A673 (cell line): ENCODE measurements around the gene OR2H2. TPM values are rescaled to one million over a fixed set of nuclear protein-coding genes. Genes with fewer than 3 reads are reported as not detected.

Experiments
- BruUV-seq: library from RNA; stranded (reverse); fragments of 400-500 nt; replicated peaks from 2 replicates; lab custom pipeline; 2021; lab: Mats Ljungman, UMichigan
- CTCF ChIA-PET: fragments of 300-600 bp; sonication (Branson Sonifier 250); formaldehyde crosslinking; loops from one replicate; lab custom pipeline; 2022; ENCODE audit warnings: antibody characterized with exemption; lab: Charles Lee
- POLR2A ChIA-PET: fragments of 300-600 bp; sonication (Branson Sonifier 250); formaldehyde crosslinking; loops from one replicate; lab custom pipeline; 2022; ENCODE audit warnings: antibody characterized with exemption; ENCODE audit not compliant: low non-redundant PET; lab: Charles Lee
- DNase-seq: peaks from one replicate; pipeline ENCODE4 v3.0.0-alpha.2; 2015; ENCODE audit warnings: low spot score
- H3K27ac ChIP-seq: fragments of 200-600 bp; sonication (generic); 2 replicates; pipeline ENCODE4 v1.5.1; 2016; ENCODE audit warnings: mixed run types, low read depth, mild to moderate bottlenecking, mixed read lengths, antibody characterized with exemption, low read length; ENCODE audit not compliant: poor library complexity, severe bottlenecking
- H3K27me3 ChIP-seq: fragments of 200-600 bp; sonication (generic); replicated peaks from 2 replicates; pipeline ENCODE4 v1.6.1; 2017; ENCODE audit warnings: mixed run types, low read depth, mild to moderate bottlenecking, mixed read lengths, antibody characterized with exemption, low read length; ENCODE audit not compliant: insufficient read depth, poor library complexity
- H3K36me3 ChIP-seq: fragments of 200-600 bp; sonication (generic); 2 replicates; pipeline ENCODE4 v1.6.1; 2016; ENCODE audit warnings: mixed run types, mild to moderate bottlenecking, mixed read lengths, antibody characterized with exemption, low read length; ENCODE audit not compliant: insufficient read depth, poor library complexity, severe bottlenecking
- H3K4me1 ChIP-seq: fragments of 200-600 bp; sonication (generic); 2 replicates; pipeline ENCODE4 v1.6.1; 2017; ENCODE audit warnings: mixed run types, mild to moderate bottlenecking, mixed read lengths, antibody characterized with exemption, low read length; ENCODE audit not compliant: insufficient read depth, poor library complexity, severe bottlenecking
- H3K4me3 ChIP-seq: fragments of 200-600 bp; sonication (generic); 2 replicates; pipeline ENCODE4 v1.5.1; 2016; ENCODE audit warnings: low read depth, mixed run types, mild to moderate bottlenecking, mixed read lengths, low read length; ENCODE audit not compliant: poor library complexity, severe bottlenecking
- H3K9me3 ChIP-seq: fragments of 200-600 bp; sonication (generic); 2 replicates; pipeline ENCODE4 v1.6.1; 2016; ENCODE audit warnings: mixed run types, low read depth, mild to moderate bottlenecking, mixed read lengths, antibody characterized with exemption, low read length; ENCODE audit not compliant: poor library complexity, severe bottlenecking
- CTCF ChIP-seq: fragments of 300-800, 200-600 bp; sonication (generic); conservative IDR thresholded peaks from 2 replicates; pipeline ENCODE4 v1.5.1; 2017; ENCODE audit warnings: low read depth, mild to moderate bottlenecking, antibody characterized with exemption, low read length, moderate library complexity, mixed read lengths
- EZH2 ChIP-seq: fragments of 200-600 bp; sonication (generic); IDR thresholded peaks from 2 replicates; pipeline ENCODE4 v1.6.1; 2017; ENCODE audit warnings: borderline replicate concordance, low read depth, mild to moderate bottlenecking, mixed read lengths, antibody characterized with exemption, low read length; ENCODE audit not compliant: poor library complexity, severe bottlenecking
- intact Hi-C: fragments of 100-400 bp; cut with micrococcal nuclease; formaldehyde crosslinking; loops from one replicate; pipeline ENCODE4 v1.10.0; 2022; ENCODE audit not compliant: unreplicated experiment
- total RNA-seq: library from RNA; stranded (reverse); gene quantifications from 2 replicates; pipeline ENCODE4 v1.2.3, GENCODE V29; 2021

OR2H2 gene
- total RNA-seq, 1 experiment from 2014 or later: not detected

- peak overlapping the region; percentile 90 for H3K4me3 ChIP-seq
- peaks cover 58% of the 10 kb centered on the region for H3K4me1 ChIP-seq
- intact Hi-C loops: no loop called here
- TF ChIP-seq CTCF: no peak
- H3K9me3 ChIP-seq: no peaks in the 10 kb centered on the region
- no TSS peak for BruUV-seq
- peaks cover 13% of the 10 kb centered on the region for H3K36me3 ChIP-seq
- POLR2A ChIA-PET: interaction anchor here (0.5 to 0.6 kb wide), 3 partner anchors 22 to 877 kb away, joined by 3 to 4 read pairs (median 4); no protein-coding TSS in a partner anchor
- H3K27me3 ChIP-seq: no peaks in the 10 kb centered on the region
- peak; percentile 95 for DNase-seq
- CTCF ChIA-PET: interaction anchor here (0.6 to 1.6 kb wide), 3 partner anchors 12 to 26 kb away, joined by 6 to 8 read pairs (median 7); no protein-coding TSS in a partner anchor
- H3K27ac ChIP-seq: peak overlapping the region; percentile 87
Measured at GRCh38 chr6:29627755-29628418, 43.0 kb downstream of the OR2H2 start.

DNA sequence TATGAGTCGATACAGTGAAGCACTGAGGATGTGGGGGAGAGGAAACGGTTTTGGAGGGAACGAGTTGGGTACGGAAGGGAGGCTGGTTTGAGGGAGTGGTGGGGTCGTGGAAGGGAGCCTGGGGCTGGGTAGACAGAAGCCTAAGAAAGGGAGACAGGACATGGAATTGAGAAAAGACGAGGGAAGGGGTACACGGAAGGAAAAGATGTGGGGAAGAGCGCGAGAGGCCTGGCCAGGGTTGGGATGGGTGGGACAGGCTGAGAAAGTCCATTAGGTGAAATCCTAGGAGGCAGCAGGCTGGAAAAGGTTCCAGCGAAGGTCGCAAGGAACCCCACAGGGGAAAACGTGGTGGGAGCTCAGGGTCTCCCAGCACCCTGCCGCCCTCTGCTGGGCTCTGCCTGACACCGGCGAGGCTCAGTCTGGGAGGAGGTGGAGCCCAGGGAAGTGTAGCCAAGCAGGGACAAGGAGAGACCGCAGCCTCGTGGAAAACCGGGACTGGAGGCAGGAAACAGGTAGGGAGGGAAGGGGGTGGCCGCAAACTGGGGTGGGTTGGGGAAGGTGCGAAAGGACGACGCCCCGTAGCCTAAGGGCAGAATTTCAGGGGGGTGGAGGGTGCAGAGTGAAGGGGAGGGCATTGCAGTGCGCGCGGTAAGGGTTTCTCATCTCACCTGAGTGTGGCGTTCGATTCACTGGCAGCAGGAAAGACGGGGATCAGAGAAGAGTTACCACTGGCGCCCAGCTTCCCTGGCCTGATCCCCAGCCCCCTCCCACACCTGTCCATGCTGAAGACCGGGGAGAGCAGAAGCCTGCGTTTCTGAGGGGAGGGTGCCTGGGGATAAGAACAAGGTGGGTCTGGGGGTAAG lies 43.7 kb downstream of the OR2H2 start:
- no TSS peak for BruUV-seq
- Histone ChIP-seq H3K4me3 (peak overlapping the region; percentile 90), H3K9me3 (no peaks in the 10 kb centered on the region), H3K36me3 (peaks cover 5% of the 10 kb centered on the region), H3K4me1 (peaks cover 59% of the 10 kb centered on the region), H3K27ac (peak overlapping the region; percentile 86), H3K27me3 (no peaks in the 10 kb centered on the region)
- POLR2A ChIA-PET: interaction anchor here (0.5 to 0.6 kb wide), 3 partner anchors 21 to 877 kb away, joined by 3 to 4 read pairs (median 4); no protein-coding TSS in a partner anchor
- intact Hi-C loops: no loop called here
- CTCF ChIA-PET: interaction anchor here (0.7 to 1.6 kb wide), 2 partner anchors 13 to 25 kb away, joined by 7 to 8 read pairs; no protein-coding TSS in a partner anchor
- TF ChIP-seq EZH2 (no peak), CTCF (peak; percentile 81)
- DNase-seq: peak; percentile 92

GRCh38 chr6:29629571-29629970 lies 44.6 kb downstream of the OR2H2 start:
- Histone ChIP-seq H3K9me3 (no peaks in the 10 kb centered on the region), H3K27me3 (no peaks in the 10 kb centered on the region), H3K4me3 (peak overlapping the region; percentile 90), H3K27ac (peak overlapping the region; percentile 55), H3K4me1 (peaks cover 60% of the 10 kb centered on the region), H3K36me3 (no peaks in the 10 kb centered on the region)
- ChIA-PET POLR2A (no interaction called here), CTCF (interaction anchor here (1.1 kb wide), 1 partner anchor 20 kb away, joined by 3 read pairs; no protein-coding TSS in a partner anchor)
- no TSS peak for BruUV-seq
- intact Hi-C loops: no loop called here
- DNase-seq: no peak
- TF ChIP-seq EZH2 (no peak), CTCF (no peak)
